CD4-positive, alpha-beta memory T cell (primary cell): ENCODE results near the gene UBR2. TPM values are rescaled to one million over a fixed set of nuclear protein-coding genes. Genes with fewer than 3 reads are reported as not detected.
A peak's percentile ranks its signal among the peaks of the same experiment; 100 is the strongest.

Source experiments
- CTCF ChIA-PET: fragments of 350-600 bp; sonication (Branson Sonifier 250); formaldehyde crosslinking; loops from one replicate; lab custom pipeline; 2021; ENCODE audit warnings: inconsistent platforms; ENCODE audit not compliant: partially characterized antibody; lab: Charles Lee
- POLR2A ChIA-PET: fragments of 350-600 bp; sonication (Branson Sonifier 250); formaldehyde crosslinking; loops from one replicate; lab custom pipeline; 2021; ENCODE audit not compliant: partially characterized antibody; lab: Charles Lee
- DNase-seq, 5 donors: peaks; one replicate each; pipeline versions ENCODE4 v3.0.0 to v3.0.0-alpha.2; 2020 to 2022; ENCODE audit warnings: mixed read lengths in 1 of 5
- H3K27ac ChIP-seq: one replicate; pipeline ENCODE4 v1.7.0; 2013; ENCODE audit warnings: low read depth, low read length
- H3K27me3 ChIP-seq: 2 replicates; pipeline ENCODE4 v1.7.0; 2013; ENCODE audit warnings: mild to moderate bottlenecking, low read length, moderate library complexity; ENCODE audit not compliant: insufficient read depth
- H3K36me3 ChIP-seq: 2 replicates; pipeline ENCODE4 v1.7.0; 2013; ENCODE audit warnings: mild to moderate bottlenecking, low read length, moderate library complexity; ENCODE audit not compliant: insufficient read depth
- H3K4me1 ChIP-seq: 2 replicates; pipeline ENCODE4 v1.7.0; 2013; ENCODE audit warnings: mild to moderate bottlenecking, low read length, moderate library complexity; ENCODE audit not compliant: insufficient read depth
- H3K4me3 ChIP-seq, 2 donors: one replicate each; pipeline ENCODE4 v1.7.0; 2013; ENCODE audit warnings: low read length in 2 of 2, mild to moderate bottlenecking in 1 of 2
- H3K9me3 ChIP-seq, 2 donors: one replicate each; pipeline ENCODE4 v1.7.0; 2013; ENCODE audit warnings: low read length in 2 of 2, control low read depth in 1 of 2; ENCODE audit not compliant: control insufficient read depth in 1 of 2
- H3K27ac Mint-ChIP-seq, 7 donors: one replicate each; pipeline ENCODE4 v1.8.0; 2020 to 2021; ENCODE audit warnings: mixed read lengths in 7 of 7, mild to moderate bottlenecking in 6 of 7, inconsistent platforms in 3 of 7, moderate library complexity in 3 of 7
- H3K27me3 Mint-ChIP-seq, 2 donors: one replicate each; pipeline ENCODE4 v1.8.0; 2020 to 2021; ENCODE audit warnings: mixed read lengths in 2 of 2
- H3K36me3 Mint-ChIP-seq, 2 donors: one replicate each; pipeline ENCODE4 v1.8.0; 2020 to 2021; ENCODE audit warnings: mixed read lengths in 2 of 2, inconsistent platforms in 1 of 2, mild to moderate bottlenecking in 1 of 2
- H3K4me1 Mint-ChIP-seq, 4 donors: one replicate each; pipeline ENCODE4 v1.8.0; 2020 to 2021; ENCODE audit warnings: mixed read lengths in 4 of 4, mild to moderate bottlenecking in 1 of 4
- H3K4me3 Mint-ChIP-seq, 8 donors: one replicate each; pipeline ENCODE4 v1.8.0; 2020 to 2021; ENCODE audit warnings: mixed read lengths in 8 of 8, mild to moderate bottlenecking in 7 of 8, moderate library complexity in 6 of 8, inconsistent platforms in 3 of 8
- H3K9me3 Mint-ChIP-seq, 8 donors: one replicate each; pipeline ENCODE4 v1.8.0; 2020 to 2021; ENCODE audit warnings: mixed read lengths in 8 of 8, mild to moderate bottlenecking in 5 of 8, inconsistent platforms in 3 of 8, moderate library complexity in 1 of 8
- intact Hi-C: fragments of 100-400 bp; cut with micrococcal nuclease; formaldehyde crosslinking; loops from one replicate; pipeline ENCODE4 v1.15.1; 2023
- polyA plus RNA-seq, 2 donors: library from polyadenylated mRNA; unstranded; fragments of 300-500 nt; fragmentation: Illumina TruSeq; gene quantifications; one replicate each; pipeline ENCODE4 v1.2.3, GENCODE V29; 2021
- total RNA-seq, 2 experiments: library from RNA; stranded (reverse); gene quantifications; one replicate each; pipeline ENCODE4 v1.2.3, GENCODE V29; 2021

The UBR2 gene
- total and polyA plus RNA-seq, 4 experiments from 2014 or later, result 4.9 to 55.7 (median 34.1) TPM

DNA sequence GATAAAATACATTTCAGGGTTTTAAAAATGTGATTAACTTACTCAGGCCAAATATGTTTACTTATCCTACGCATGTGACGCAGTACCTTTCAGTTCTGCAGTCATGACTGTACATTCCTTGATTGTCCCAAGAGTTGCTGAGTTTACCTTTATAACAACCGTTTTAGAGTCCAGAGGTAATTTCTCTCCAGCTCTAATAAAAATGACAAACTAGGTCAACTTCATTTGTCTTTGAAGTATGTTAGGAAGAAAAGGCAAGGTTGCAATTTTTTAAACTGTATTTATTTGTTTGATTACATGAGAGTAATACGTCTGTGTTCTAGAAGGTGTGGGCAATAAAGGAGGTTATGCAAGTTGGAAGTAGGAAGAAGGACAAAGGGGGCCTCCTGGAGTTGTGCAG lies 38.6 kb upstream of the UBR2 start:
- no peaks in the 10 kb centered on the region for H3K27me3 Mint-ChIP-seq
- POLR2A ChIA-PET, result no interaction called here

DNA sequence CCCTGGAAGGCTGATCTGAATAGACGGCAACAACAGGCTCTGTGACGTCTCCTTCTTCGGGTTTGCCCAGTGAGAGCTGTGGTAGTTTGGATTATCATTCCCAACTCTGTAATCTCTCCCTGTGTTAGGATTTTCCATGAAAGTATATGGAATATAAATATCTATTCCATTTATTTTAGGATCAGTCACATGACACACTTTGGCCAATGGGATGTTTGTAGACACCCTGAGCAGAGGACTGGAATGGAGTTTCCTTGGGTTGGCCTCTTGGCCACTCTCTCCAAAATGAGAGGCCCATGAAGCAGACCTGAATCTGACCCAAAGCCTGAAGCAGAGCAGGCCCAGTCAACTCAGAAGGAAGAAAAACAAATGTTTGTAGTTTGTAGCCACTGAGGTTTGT lies 37.2 kb upstream of the UBR2 start:
- no peak overlapping the region for H3K27ac ChIP-seq
- no peak for DNase-seq
- H3K4me1 ChIP-seq, result no peaks in the 10 kb centered on the region
- no peak overlapping the region for H3K4me3 Mint-ChIP-seq
- no peaks in the 10 kb centered on the region for H3K27me3 ChIP-seq
- H3K9me3 ChIP-seq, result no peaks in the 10 kb centered on the region
- no peaks in the 10 kb centered on the region for H3K27me3 Mint-ChIP-seq
- no peaks in the 10 kb centered on the region for H3K36me3 Mint-ChIP-seq
- CTCF ChIA-PET, result interaction anchor here (1.5 kb wide), 1 partner anchor 217 kb away, joined by 4 read pairs; no protein-coding TSS in a partner anchor
- no peaks in the 10 kb centered on the region for H3K36me3 ChIP-seq
- no peak overlapping the region for H3K27ac Mint-ChIP-seq
- H3K9me3 Mint-ChIP-seq, result no peaks in the 10 kb centered on the region
- intact Hi-C loops, result no loop called here
- POLR2A ChIA-PET, result no interaction called here
- no peak overlapping the region for H3K4me3 ChIP-seq
- no peaks in the 10 kb centered on the region for H3K4me1 Mint-ChIP-seq

More for the DNA sequence above, 38.6 kb upstream of the UBR2 start:
- no peak overlapping the region for H3K4me3 ChIP-seq
- Mint-ChIP-seq H3K4me3 (no peak overlapping the region), H3K9me3 (peaks cover 0 to 6% (median 1%) of the 10 kb centered on the region in 8 donors), H3K4me1 (peaks cover 0 to 5% (median 0%) of the 10 kb centered on the region in 4 donors), H3K27ac (peak overlapping the region in 1 of 7 donors; percentile 4), H3K36me3 (no peaks in the 10 kb centered on the region)
- intact Hi-C loops, result no loop called here
- H3K9me3 ChIP-seq, result no peaks in the 10 kb centered on the region
- H3K36me3 ChIP-seq, result no peaks in the 10 kb centered on the region
- DNase-seq, result no peak
- CTCF ChIA-PET, result no interaction called here
- no peaks in the 10 kb centered on the region for H3K4me1 ChIP-seq
- H3K27me3 ChIP-seq, result no peaks in the 10 kb centered on the region
- H3K27ac ChIP-seq, result no peak overlapping the region

DNA sequence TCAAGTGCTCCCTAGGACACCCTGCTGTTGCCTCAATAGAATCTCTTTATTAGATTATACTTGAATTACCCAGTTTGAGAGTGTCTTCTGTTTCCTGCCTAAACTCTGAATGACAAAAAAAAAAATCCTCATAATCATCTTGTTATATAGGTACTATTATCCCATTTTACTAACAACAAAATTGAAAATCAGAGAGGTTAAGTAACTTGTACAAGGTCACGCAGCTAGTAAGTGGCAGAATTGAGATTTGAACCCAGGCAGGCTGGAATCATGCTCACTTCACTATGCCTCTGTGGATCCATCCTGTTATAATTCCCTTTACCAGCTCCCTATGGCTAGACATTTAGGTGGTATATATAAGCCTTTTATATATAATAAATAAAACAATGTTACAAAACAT lies 36.6 kb upstream of the UBR2 start:
- intact Hi-C loops, result no loop called here
- Histone ChIP-seq H3K36me3 (no peaks in the 10 kb centered on the region), H3K9me3 (no peaks in the 10 kb centered on the region), H3K4me3 (no peak overlapping the region), H3K4me1 (no peaks in the 10 kb centered on the region), H3K27ac (no peak overlapping the region), H3K27me3 (no peaks in the 10 kb centered on the region)
- no peaks in the 10 kb centered on the region for H3K9me3 Mint-ChIP-seq
- ChIA-PET CTCF (interaction anchor here (1.5 kb wide), 1 partner anchor 217 kb away, joined by 4 read pairs; no protein-coding TSS in a partner anchor), POLR2A (no interaction called here)
- H3K36me3 Mint-ChIP-seq, result no peaks in the 10 kb centered on the region
- H3K4me1 Mint-ChIP-seq, result peaks cover 0 to 3% (median 0%) of the 10 kb centered on the region in 4 donors
- DNase-seq, result no peak
- H3K4me3 Mint-ChIP-seq, result no peak overlapping the region
- no peak overlapping the region for H3K27ac Mint-ChIP-seq
- no peaks in the 10 kb centered on the region for H3K27me3 Mint-ChIP-seq

DNA sequence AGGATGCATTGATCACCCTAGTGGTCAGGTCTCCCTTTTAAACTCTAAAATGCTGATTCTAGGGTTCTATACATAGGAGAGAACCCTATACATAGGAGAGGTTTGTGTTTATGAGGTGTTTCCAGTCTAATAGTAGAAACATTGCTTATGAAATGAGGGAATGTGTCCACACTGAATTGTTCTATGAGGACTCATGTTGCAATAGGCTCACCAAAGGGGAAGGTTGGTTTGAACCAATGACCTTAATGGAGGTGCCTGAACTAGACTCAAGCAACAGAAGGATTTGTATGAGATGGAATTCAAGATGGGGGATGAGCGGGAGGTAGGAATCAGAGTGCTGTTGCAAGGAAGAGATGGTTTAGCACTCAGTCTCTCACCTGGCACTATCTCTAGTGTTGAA lies 33.5 kb upstream of the UBR2 start:
- Histone ChIP-seq H3K4me1 (no peaks in the 10 kb centered on the region), H3K27me3 (no peaks in the 10 kb centered on the region), H3K9me3 (no peaks in the 10 kb centered on the region), H3K36me3 (no peaks in the 10 kb centered on the region), H3K4me3 (no peak overlapping the region), H3K27ac (no peak overlapping the region)
- Mint-ChIP-seq H3K27ac (no peak overlapping the region), H3K36me3 (no peaks in the 10 kb centered on the region), H3K27me3 (no peaks in the 10 kb centered on the region), H3K4me3 (no peak overlapping the region), H3K4me1 (peaks cover 0 to 3% (median 0%) of the 10 kb centered on the region in 4 donors), H3K9me3 (no peaks in the 10 kb centered on the region)
- ChIA-PET CTCF (interaction anchor here (0.8 to 3.2 kb wide), 6 partner anchors 10 to 315 kb away, joined by 3 to 8 read pairs (median 4); no protein-coding TSS in a partner anchor), POLR2A (no interaction called here)
- no peak for DNase-seq
- intact Hi-C loops, result no loop called here

DNA sequence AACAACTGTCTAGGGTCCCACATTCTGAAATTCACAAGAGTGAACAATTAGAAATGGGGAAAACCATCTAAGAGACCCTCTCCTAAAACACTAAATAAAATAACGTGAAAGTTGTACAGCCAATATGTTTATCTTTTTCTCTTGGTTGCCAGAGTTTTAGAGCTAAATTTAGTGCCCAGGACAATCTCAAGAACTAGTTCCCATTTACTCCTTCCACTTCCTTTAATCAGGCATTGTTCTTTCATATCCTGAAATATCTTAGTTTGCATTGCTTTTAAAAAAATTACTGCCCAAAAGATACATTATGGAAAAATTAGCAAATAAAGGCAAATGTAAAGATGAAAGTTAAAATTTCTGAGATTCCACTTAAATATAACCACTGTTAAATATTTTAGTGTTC lies 33.1 kb upstream of the UBR2 start:
- intact Hi-C loops, result no loop called here

DNA sequence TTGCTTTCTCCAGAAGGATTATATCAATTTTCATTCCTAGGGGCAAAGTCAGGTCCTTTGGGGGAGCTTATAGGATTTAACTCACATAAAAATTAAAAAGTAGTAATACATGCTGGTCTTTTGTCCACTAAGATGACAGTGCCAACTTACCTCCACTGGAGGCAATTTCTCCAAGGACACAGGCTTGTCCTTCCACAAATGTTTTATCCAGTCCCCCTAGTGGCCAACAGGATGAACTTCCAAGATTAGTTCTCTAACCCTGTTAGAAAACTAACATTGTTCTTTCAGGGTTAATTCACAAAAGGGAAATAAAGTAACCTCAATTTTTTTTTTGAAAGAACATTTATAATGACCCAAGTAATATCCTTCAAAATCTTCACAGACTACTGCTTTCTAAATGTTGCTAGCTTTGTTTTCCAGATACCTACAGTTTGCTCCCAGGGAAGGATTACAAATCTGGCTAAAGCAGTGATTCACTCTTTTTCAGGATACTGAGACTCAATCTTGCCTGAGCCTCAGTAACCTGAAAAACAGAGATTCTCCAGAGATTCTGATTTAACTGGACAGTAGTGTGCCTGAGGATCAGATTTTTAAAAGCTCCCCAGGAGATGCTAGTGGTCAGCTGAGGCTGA lies 31.7 kb upstream of the UBR2 start:
- H3K4me3 ChIP-seq, result no peak overlapping the region
- H3K4me1 Mint-ChIP-seq, result peaks cover 0 to 3% (median 0%) of the 10 kb centered on the region in 4 donors
- no peaks in the 10 kb centered on the region for H3K27me3 Mint-ChIP-seq
- ChIA-PET POLR2A (interaction anchor here (0.8 to 1.4 kb wide), 3 partner anchors 79 to 142 kb away, joined by 3 to 7 read pairs (median 3); partner anchors contain the start of gene TRERF1), CTCF (interaction anchor here (0.6 to 3.2 kb wide), 50 partner anchors 8 to 473 kb away, joined by 3 to 48 read pairs (median 4); no protein-coding TSS in a partner anchor)
- no peaks in the 10 kb centered on the region for H3K4me1 ChIP-seq
- H3K27ac ChIP-seq, result no peak overlapping the region
- H3K9me3 ChIP-seq, result no peaks in the 10 kb centered on the region
- H3K27ac Mint-ChIP-seq, result no peak overlapping the region
- intact Hi-C loops, result loop anchor here (1.0 to 2.0 kb wide), 3 partner anchors 79 to 271 kb away; no protein-coding TSS in a partner anchor
- no peaks in the 10 kb centered on the region for H3K36me3 Mint-ChIP-seq
- H3K27me3 ChIP-seq, result no peaks in the 10 kb centered on the region
- H3K9me3 Mint-ChIP-seq, result no peaks in the 10 kb centered on the region
- no peaks in the 10 kb centered on the region for H3K36me3 ChIP-seq
- peak in 4 of 5 donors; percentile 36 to 48 (median 42) for DNase-seq
- no peak overlapping the region for H3K4me3 Mint-ChIP-seq

More for the DNA sequence above, 33.1 kb upstream of the UBR2 start:
- Histone ChIP-seq H3K4me3 (no peak overlapping the region), H3K27me3 (no peaks in the 10 kb centered on the region), H3K4me1 (no peaks in the 10 kb centered on the region), H3K9me3 (no peaks in the 10 kb centered on the region), H3K36me3 (no peaks in the 10 kb centered on the region), H3K27ac (no peak overlapping the region)
- ChIA-PET POLR2A (no interaction called here), CTCF (interaction anchor here (0.8 to 3.2 kb wide), 14 partner anchors 16 to 315 kb away, joined by 3 to 48 read pairs (median 4); no protein-coding TSS in a partner anchor)
- H3K27ac Mint-ChIP-seq, result no peak overlapping the region
- no peak overlapping the region for H3K4me3 Mint-ChIP-seq
- no peaks in the 10 kb centered on the region for H3K9me3 Mint-ChIP-seq
- peaks cover 0 to 3% (median 0%) of the 10 kb centered on the region in 4 donors for H3K4me1 Mint-ChIP-seq
- H3K27me3 Mint-ChIP-seq, result no peaks in the 10 kb centered on the region
- DNase-seq, result no peak
- H3K36me3 Mint-ChIP-seq, result no peaks in the 10 kb centered on the region

DNA sequence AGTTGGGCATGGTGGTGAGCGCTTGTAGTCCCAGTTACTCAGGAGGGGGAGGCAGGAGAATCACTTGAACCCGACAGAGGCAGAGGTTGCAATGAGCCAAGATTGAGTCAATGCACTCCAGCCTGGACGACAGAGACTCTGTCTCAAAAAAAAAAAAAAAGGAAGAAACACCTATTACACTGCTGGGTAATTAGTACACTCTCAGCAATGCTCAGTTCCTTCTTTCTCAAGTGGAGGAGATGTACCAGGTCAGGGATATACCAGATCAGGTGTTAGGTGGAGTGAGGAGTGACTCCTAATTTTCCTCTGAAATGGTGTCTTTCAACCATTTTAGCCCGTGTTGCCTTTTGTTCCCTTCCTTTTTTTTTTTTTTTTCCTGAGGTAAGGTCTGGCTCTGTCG lies 30.0 kb upstream of the UBR2 start:
- H3K9me3 Mint-ChIP-seq, result no peaks in the 10 kb centered on the region
- H3K36me3 Mint-ChIP-seq, result no peaks in the 10 kb centered on the region
- intact Hi-C loops, result loop anchor here (2.0 kb wide), 2 partner anchors 81 to 273 kb away; no protein-coding TSS in a partner anchor

More for the DNA sequence above, 30.0 kb upstream of the UBR2 start:
- no peaks in the 10 kb centered on the region for H3K9me3 ChIP-seq
- no peak for DNase-seq
- H3K27ac ChIP-seq, result no peak overlapping the region
- Mint-ChIP-seq H3K27ac (no peak overlapping the region), H3K4me1 (peaks cover 0 to 3% (median 0%) of the 10 kb centered on the region in 4 donors), H3K27me3 (no peaks in the 10 kb centered on the region), H3K4me3 (no peak overlapping the region)
- POLR2A ChIA-PET, result no interaction called here
- CTCF ChIA-PET, result interaction anchor here (1.5 to 5.9 kb wide), 6 partner anchors 13 to 272 kb away, joined by 4 to 62 read pairs (median 22); no protein-coding TSS in a partner anchor
- H3K36me3 ChIP-seq, result no peaks in the 10 kb centered on the region
- no peak overlapping the region for H3K4me3 ChIP-seq
- H3K27me3 ChIP-seq, result no peaks in the 10 kb centered on the region
- H3K4me1 ChIP-seq, result no peaks in the 10 kb centered on the region
